Spleen (tissue), 3 donors: Measurements from ENCODE around the gene IFT80.

Experiments
- POLR2A ChIP-seq, 3 donors: fragments of 450-650 bp; IDR thresholded peaks; one replicate each; pipeline ENCODE4 v1.5.1; 2017; ENCODE audit warnings: antibody characterized with exemption in 3 of 3, mild to moderate bottlenecking in 1 of 3
- POLR2AphosphoS5 ChIP-seq, 3 donors: sonication (generic); formaldehyde crosslinking; IDR thresholded peaks; one replicate each; pipeline ENCODE4 v1.5.1; 2017; ENCODE audit warnings: antibody characterized with exemption in 3 of 3

GRCh38 chr3:160312014-160312624 is 86.9 kb downstream of the IFT80 start:
- TF ChIP-seq POLR2A (IDR thresholded peaks at IDR 0.05) (no peak), POLR2AphosphoS5 (IDR thresholded peaks at IDR 0.05) (no peak)
